Loucy (cell line): ENCODE data around the gene HRH2.

Source experiments
- H2AFZ ChIP-seq: fragments of 200-600 bp; sonication (generic); 2 replicates; pipeline ENCODE4 v1.6.0; 2016; ENCODE audit warnings: antibody characterized with exemption, mild to moderate bottlenecking, low read length, moderate library complexity
- H3F3A ChIP-seq: fragments of 200-600 bp; 2 replicates; pipeline ENCODE4 v1.6.0; 2016; ENCODE audit warnings: antibody characterized with exemption, low read depth, mild to moderate bottlenecking
- H3K27me3 ChIP-seq: fragments of 200-600 bp; sonication (generic); 2 replicates; pipeline ENCODE4 v1.6.1; 2014; ENCODE audit warnings: low read length, mild to moderate bottlenecking; ENCODE audit not compliant: insufficient read depth, poor library complexity, severe bottlenecking
- H3K36me3 ChIP-seq: fragments of 200-600 bp; sonication (generic); 2 replicates; pipeline ENCODE4 v1.6.1; 2016; ENCODE audit warnings: low read length; ENCODE audit not compliant: insufficient read depth
- H3K4me1 ChIP-seq: fragments of 200-600 bp; sonication (generic); 2 replicates; pipeline ENCODE4 v1.5.1; 2014; ENCODE audit warnings: low read length, mild to moderate bottlenecking; ENCODE audit not compliant: insufficient read depth, poor library complexity, severe bottlenecking
- H3K4me2 ChIP-seq: fragments of 200-600 bp; sonication (generic); 2 replicates; pipeline ENCODE4 v1.6.0; 2014; ENCODE audit warnings: antibody characterized with exemption, low read length, low read depth, mild to moderate bottlenecking; ENCODE audit not compliant: poor library complexity, severe bottlenecking
- H3K4me3 ChIP-seq: fragments of 200-600 bp; sonication (generic); 2 replicates; pipeline ENCODE4 v1.5.1; 2014; ENCODE audit warnings: low read length, mild to moderate bottlenecking, mixed read lengths; ENCODE audit not compliant: poor library complexity, severe bottlenecking
- H3K79me2 ChIP-seq: fragments of 200-600 bp; sonication (generic); 2 replicates; pipeline ENCODE4 v1.6.1; 2014; ENCODE audit warnings: low read length; ENCODE audit not compliant: insufficient read depth
- H3K9ac ChIP-seq: fragments of 200-600 bp; sonication (generic); 2 replicates; pipeline ENCODE4 v1.6.0; 2014; ENCODE audit warnings: mild to moderate bottlenecking, low read depth, low read length, moderate library complexity; ENCODE audit not compliant: poor library complexity, severe bottlenecking
- H3K9me2 ChIP-seq: fragments of 200-600 bp; sonication (generic); replicated peaks from 2 replicates; pipeline ENCODE4 v1.6.1; 2016; ENCODE audit warnings: low read depth, low read length, mixed read lengths
- H3K9me3 ChIP-seq: fragments of 200-600 bp; sonication (generic); 2 replicates; pipeline ENCODE4 v1.6.1; 2014; ENCODE audit warnings: mild to moderate bottlenecking, antibody characterized with exemption, low read length, low read depth; ENCODE audit not compliant: insufficient read depth
- H4K20me1 ChIP-seq: fragments of 200-600 bp; sonication (generic); 2 replicates; pipeline ENCODE4 v1.6.0; 2014; ENCODE audit warnings: antibody characterized with exemption, low read length, mild to moderate bottlenecking; ENCODE audit not compliant: insufficient read depth, poor library complexity, severe bottlenecking
- EZH2phosphoT487 ChIP-seq: fragments of 200-600 bp; IDR thresholded peaks from 2 replicates; pipeline ENCODE4 v1.6.1; 2018; ENCODE audit warnings: antibody characterized with exemption, mild to moderate bottlenecking, moderate library complexity, borderline replicate concordance
- TF ChIP-seq, protein P1 (sequence below): fragments of 200-600 bp; sonication (generic); conservative IDR thresholded peaks from 2 replicates; pipeline ENCODE4 v1.5.1; 2014; ENCODE audit warnings: mild to moderate bottlenecking, antibody characterized with exemption, low read length

HRH2 gene

DNA sequence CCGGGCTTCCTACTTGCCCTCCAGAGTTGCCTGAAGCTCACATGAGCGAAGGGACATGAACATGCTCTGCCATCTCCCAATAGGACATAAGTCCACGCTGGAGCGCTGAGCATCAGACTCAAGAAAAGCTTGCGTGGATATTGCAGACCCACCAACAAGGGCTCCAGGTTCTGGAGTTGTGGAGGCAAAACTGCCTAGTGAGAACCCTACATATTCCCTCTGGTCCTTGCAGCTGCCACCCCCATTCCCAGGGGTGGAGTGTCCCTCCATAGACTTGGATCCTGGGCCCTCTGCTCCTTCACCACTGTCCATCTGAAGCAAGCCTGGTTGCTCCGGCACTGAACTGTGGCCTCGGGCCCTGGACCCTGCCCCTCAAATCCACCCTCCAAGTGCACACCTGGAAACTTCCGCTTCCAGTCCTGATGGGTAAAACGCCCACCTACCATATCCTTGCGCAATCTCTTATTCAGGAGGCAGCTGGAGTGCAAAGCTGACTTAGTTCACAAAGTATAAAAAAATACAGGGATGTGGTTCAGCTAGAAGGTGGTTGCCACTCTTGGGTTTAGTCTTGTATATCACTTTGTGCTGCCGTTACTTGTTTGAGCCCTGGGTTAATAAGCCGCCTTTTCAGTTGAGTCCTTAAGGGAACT lies 28.0 kb downstream of the HRH2 start:
- Histone ChIP-seq H3K9ac (no peak overlapping the region), H3K79me2 (no peaks in the 10 kb centered on the region), H2AFZ (no peak overlapping the region), H4K20me1 (no peaks in the 10 kb centered on the region), H3K36me3 (peaks cover 3% of the 10 kb centered on the region; the same call in 1 of the 2 replicates), H3K27me3 (no peaks in the 10 kb centered on the region), H3K9me3 (no peaks in the 10 kb centered on the region), H3F3A (no peaks in the 10 kb centered on the region), H3K4me3 (no peak overlapping the region), H3K4me1 (no peaks in the 10 kb centered on the region), H3K4me2 (no peak overlapping the region), H3K9me2 (no peaks in the 10 kb centered on the region)
- TF ChIP-seq, protein P1, sequence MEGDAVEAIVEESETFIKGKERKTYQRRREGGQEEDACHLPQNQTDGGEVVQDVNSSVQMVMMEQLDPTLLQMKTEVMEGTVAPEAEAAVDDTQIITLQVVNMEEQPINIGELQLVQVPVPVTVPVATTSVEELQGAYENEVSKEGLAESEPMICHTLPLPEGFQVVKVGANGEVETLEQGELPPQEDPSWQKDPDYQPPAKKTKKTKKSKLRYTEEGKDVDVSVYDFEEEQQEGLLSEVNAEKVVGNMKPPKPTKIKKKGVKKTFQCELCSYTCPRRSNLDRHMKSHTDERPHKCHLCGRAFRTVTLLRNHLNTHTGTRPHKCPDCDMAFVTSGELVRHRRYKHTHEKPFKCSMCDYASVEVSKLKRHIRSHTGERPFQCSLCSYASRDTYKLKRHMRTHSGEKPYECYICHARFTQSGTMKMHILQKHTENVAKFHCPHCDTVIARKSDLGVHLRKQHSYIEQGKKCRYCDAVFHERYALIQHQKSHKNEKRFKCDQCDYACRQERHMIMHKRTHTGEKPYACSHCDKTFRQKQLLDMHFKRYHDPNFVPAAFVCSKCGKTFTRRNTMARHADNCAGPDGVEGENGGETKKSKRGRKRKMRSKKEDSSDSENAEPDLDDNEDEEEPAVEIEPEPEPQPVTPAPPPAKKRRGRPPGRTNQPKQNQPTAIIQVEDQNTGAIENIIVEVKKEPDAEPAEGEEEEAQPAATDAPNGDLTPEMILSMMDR: no peak
- no peak for TF ChIP-seq EZH2phosphoT487

DNA sequence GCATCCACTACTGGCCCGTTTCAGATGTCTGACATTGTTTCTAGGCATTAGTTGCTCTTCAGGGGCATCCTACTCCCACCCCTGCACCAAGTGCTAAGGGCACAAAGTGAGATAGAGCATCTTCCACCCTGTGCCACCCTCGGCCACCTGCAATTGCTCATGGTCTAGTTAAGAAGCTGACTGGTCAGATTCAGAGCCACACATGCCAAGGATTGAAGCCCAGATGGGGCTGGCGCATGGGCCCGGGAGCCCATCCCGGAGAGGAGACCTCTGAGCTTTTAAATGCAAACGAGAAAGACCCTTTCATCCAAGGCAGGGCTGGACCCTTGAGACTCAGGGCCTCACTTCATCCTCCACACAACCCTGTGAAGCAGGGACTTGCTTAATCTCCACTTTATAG lies 28.5 kb downstream of the HRH2 start:
- Histone ChIP-seq H3K27me3 (no peaks in the 10 kb centered on the region), H3F3A (no peaks in the 10 kb centered on the region)

DNA sequence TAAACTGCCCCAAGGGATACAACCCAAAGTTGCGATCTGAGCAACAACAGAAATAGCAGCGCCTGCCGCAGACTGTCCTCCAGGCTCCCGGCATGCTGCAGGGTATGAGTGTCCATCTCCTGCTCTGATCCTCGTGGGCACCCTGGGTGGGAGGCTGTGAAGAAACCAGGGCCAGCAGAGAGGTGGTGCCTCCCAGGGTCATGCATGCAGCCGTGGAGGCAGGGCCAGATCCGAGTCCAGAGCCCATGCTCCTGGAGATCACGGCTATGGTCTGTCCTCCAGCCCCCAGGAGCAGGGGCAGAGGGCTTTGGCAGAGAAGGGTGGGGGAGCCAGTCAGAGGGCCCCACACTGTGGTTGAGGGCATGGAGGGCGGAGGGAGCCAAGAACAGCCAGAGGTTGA lies 29.0 kb downstream of the HRH2 start:
- Histone ChIP-seq H4K20me1 (no peaks in the 10 kb centered on the region), H3F3A (no peaks in the 10 kb centered on the region), H3K4me1 (no peaks in the 10 kb centered on the region), H3K9me3 (no peaks in the 10 kb centered on the region), H3K36me3 (peaks cover 3% of the 10 kb centered on the region; the same call in 1 of the 2 replicates), H3K9ac (no peak overlapping the region), H3K4me2 (no peak overlapping the region), H2AFZ (no peak overlapping the region), H3K79me2 (no peaks in the 10 kb centered on the region), H3K4me3 (no peak overlapping the region), H3K27me3 (no peaks in the 10 kb centered on the region), H3K9me2 (no peaks in the 10 kb centered on the region)
- TF ChIP-seq, protein P1: no peak
- no peak for TF ChIP-seq EZH2phosphoT487

More for the DNA sequence above, 28.5 kb downstream of the HRH2 start:
- no peak overlapping the region for H3K9ac ChIP-seq
- H3K9me2 ChIP-seq: no peaks in the 10 kb centered on the region
- H3K4me2 ChIP-seq: no peak overlapping the region
- TF ChIP-seq EZH2phosphoT487: no peak
- TF ChIP-seq, protein P1: no peak
- no peak overlapping the region for H2AFZ ChIP-seq
- H3K4me3 ChIP-seq: no peak overlapping the region
- H3K36me3 ChIP-seq: peaks cover 3% of the 10 kb centered on the region; the same call in 1 of the 2 replicates
- H3K4me1 ChIP-seq: no peaks in the 10 kb centered on the region
- no peaks in the 10 kb centered on the region for H4K20me1 ChIP-seq
- H3K9me3 ChIP-seq: no peaks in the 10 kb centered on the region
- H3K79me2 ChIP-seq: no peaks in the 10 kb centered on the region
